GM12865 (cell line): ENCODE data around the gene SGTA.

Source experiments
- DNase-seq: peaks from one replicate; pipeline ENCODE4 v3.0.0; 2010; ENCODE audit warnings: low read depth
- H3K4me3 ChIP-seq: 2 replicates; pipeline ENCODE4 v1.5.1; 2011; ENCODE audit warnings: mild to moderate bottlenecking, low read depth, low read length, control low read depth
- CTCF ChIP-seq: IDR thresholded peaks from 2 replicates; pipeline ENCODE4 v1.5.1; 2011; ENCODE audit warnings: low read length, control low read depth, low read depth, inconsistent platforms; ENCODE audit not compliant: insufficient read depth; ENCODE audit errors: missing control alignments

The SGTA gene

GRCh38 chr19:2782936-2783780 is at the start of gene SGTA:
SGTA (minus strand) TSS chr19:2783273; CDS start chr19:2769068, 14,205 bp downstream.
- TF ChIP-seq CTCF, result peak; percentile 36
- peak; percentile 100 for DNase-seq
- H3K4me3 ChIP-seq, result peak within 1 kb of the TSS; percentile 79

GRCh38 chr19:2827840-2828489 is 44.9 kb upstream of the SGTA start:
- no peak for TF ChIP-seq CTCF
- H3K4me3 ChIP-seq, result no peak overlapping the region
- no peak for DNase-seq

- DNase-seq, result no peak
- no peak for TF ChIP-seq CTCF
- no peak overlapping the region for H3K4me3 ChIP-seq
Observed at GRCh38 chr19:2827022-2827421, 43.9 kb upstream of the SGTA start.

- H3K4me3 ChIP-seq, result no peak overlapping the region
- DNase-seq, result no peak
- TF ChIP-seq CTCF, result no peak
Observed at GRCh38 chr19:2824129-2824528, 41.1 kb upstream of the SGTA start.

- H3K4me3 ChIP-seq, result no peak overlapping the region
- no peak for TF ChIP-seq CTCF
- no peak for DNase-seq
Observed at GRCh38 chr19:2823646-2824045, 40.6 kb upstream of the SGTA start.

GRCh38 chr19:2822846-2823245 is 39.8 kb upstream of the SGTA start:
- no peak for TF ChIP-seq CTCF
- no peak overlapping the region for H3K4me3 ChIP-seq
- DNase-seq, result no peak
